Measurements from ENCODE around the gene SCP2. TPM values are rescaled to one million over a fixed set of nuclear protein-coding genes. Genes with fewer than 3 reads are reported as not detected.

The SCP2 gene
- total RNA-seq, 4 donors from 2014 or later = 97.8 to 194 (median 118) TPM

DNA sequence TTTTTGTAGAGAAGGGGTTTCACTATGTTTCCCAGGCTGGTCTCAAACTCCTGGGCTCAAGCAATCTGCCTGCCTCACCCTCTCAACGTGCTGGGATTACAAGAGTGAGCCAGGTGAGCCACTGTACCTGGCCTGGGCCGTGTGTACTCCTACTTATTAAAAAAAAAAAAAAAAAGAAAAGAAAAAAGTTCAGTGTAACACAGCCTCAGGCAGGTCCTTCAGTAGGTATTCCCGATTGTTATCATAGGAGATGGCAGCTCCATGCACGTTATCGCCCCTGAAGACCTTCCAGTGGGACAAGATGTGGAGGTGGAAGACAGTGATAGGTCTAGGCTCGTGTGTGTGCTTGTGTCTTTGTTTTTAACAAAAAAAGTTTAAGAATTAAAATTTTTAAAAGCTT is 8.9 kb upstream of the SCP2 start:
- DNase-seq = no peak
- Histone ChIP-seq H3K27me3 (no peaks in the 10 kb centered on the region), H3K36me3 (peaks cover 0 to 23% (median 0%) of the 10 kb centered on the region in 3 donors), H3K4me3 (no peak overlapping the region), H3K9me3 (no peaks in the 10 kb centered on the region), H3K4me1 (peaks cover 6 to 87% (median 16%) of the 10 kb centered on the region in 3 donors), H3K27ac (peak overlapping the region in 2 of 4 donors; percentile 91 to 93)
- WGBS, 2 donors = 40 to 61% methylated on average over 5 to 6 of the region's 6 CpGs
- TF ChIP-seq, protein P1, sequence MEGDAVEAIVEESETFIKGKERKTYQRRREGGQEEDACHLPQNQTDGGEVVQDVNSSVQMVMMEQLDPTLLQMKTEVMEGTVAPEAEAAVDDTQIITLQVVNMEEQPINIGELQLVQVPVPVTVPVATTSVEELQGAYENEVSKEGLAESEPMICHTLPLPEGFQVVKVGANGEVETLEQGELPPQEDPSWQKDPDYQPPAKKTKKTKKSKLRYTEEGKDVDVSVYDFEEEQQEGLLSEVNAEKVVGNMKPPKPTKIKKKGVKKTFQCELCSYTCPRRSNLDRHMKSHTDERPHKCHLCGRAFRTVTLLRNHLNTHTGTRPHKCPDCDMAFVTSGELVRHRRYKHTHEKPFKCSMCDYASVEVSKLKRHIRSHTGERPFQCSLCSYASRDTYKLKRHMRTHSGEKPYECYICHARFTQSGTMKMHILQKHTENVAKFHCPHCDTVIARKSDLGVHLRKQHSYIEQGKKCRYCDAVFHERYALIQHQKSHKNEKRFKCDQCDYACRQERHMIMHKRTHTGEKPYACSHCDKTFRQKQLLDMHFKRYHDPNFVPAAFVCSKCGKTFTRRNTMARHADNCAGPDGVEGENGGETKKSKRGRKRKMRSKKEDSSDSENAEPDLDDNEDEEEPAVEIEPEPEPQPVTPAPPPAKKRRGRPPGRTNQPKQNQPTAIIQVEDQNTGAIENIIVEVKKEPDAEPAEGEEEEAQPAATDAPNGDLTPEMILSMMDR (IDR thresholded peaks at IDR 0.05) = no peak
- intact Hi-C loops (cut with DNase I) = no loop called here

DNA sequence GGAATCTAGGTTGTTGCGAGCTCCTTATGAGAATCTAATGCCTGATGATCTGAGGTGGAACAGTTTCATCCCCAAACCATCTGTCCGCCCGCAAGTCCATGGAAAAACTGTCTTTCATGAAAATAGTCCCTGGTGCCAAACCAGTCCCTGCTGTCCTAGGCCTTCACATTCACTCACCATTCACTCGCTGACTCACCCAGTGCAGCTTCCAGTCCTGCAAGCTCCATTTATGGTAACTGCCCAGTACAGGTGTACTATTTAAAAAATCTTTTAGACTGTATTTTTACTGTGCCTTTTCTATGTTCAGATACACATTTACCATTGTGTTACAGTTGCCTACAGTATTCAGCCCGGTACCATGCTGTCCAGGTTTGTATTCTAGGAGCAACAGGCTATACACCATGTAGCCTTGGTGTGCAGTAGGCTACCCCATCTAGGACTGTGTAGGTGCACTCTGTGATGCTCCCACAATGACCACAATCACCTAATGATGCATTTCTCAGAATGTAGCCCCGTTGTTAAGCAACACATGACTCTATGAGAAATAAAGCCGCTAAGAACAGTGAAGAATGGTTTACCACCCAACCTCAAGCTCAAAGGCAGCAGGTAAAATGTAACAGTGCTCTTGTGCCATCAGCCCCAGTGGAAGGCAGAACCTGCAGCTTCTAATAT is 7.9 kb upstream of the SCP2 start:
- peaks cover 0 to 14% (median 0%) of the 10 kb centered on the region in 3 donors for H3K36me3 ChIP-seq
- no peak for TF ChIP-seq POLR2A (IDR thresholded peaks at IDR 0.05)
- TF ChIP-seq, protein P1 (IDR thresholded peaks at IDR 0.05) = no peak
- H3K9me3 ChIP-seq = no peaks in the 10 kb centered on the region
- no peak for DNase-seq
- peak overlapping the region; percentile 36 to 93 (median 69) for H3K27ac ChIP-seq
- WGBS, 2 donors = 85 to 87% methylated on average over 7 of the region's 7 CpGs
- H3K4me1 ChIP-seq = peaks cover 6 to 77% (median 16%) of the 10 kb centered on the region in 3 donors
- H3K27me3 ChIP-seq = no peaks in the 10 kb centered on the region
- H3K4me3 ChIP-seq = no peak overlapping the region
- intact Hi-C loops (cut with DNase I) = no loop called here

DNA sequence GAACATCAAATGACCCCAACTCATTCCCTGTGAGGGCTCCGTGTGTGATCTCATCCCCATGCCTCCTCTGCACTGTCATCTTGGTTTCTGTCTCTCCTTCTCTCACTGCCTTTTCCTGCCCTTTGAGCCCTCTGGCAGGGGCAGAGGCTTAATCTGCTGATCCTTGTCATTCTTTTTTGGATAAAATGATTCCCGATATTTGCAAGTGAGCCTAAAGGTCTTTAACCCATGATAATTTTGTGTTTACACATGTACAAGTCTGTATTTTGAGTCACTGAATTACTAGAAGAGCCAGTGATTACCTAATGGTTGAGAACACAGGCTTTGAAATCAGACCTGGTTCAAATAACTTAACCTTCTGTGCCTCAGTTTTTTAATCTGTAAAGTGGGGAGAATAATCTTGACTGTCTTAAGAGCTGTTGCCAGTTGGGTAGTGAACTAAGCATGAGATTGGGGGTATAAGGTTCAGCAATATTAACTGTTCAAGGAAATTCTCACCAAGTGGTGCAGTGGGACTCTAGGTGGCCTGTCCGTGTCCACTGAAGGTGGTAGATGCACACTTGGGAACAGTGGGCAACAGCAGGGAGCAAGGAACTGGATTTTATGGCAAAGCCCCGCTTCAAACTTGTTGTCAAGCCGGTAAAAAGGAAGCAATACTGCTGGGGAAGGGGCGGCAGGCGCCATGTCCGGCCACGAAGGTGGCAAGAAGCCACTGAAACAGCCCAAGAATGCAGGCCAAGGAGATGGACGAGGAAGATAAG is 7.2 kb upstream of the SCP2 start:
- Histone ChIP-seq H3K36me3 (peaks cover 0 to 8% (median 0%) of the 10 kb centered on the region in 3 donors), H3K4me3 (peak overlapping the region in 3 of 4 donors; percentile 82 to 94 (median 87)), H3K27ac (peak overlapping the region; percentile 42 to 93 (median 69)), H3K9me3 (no peaks in the 10 kb centered on the region), H3K27me3 (no peaks in the 10 kb centered on the region), H3K4me1 (peaks cover 6 to 70% (median 16%) of the 10 kb centered on the region in 3 donors)
- TF ChIP-seq, protein P1 (IDR thresholded peaks at IDR 0.05) = no peak
- TF ChIP-seq POLR2A (IDR thresholded peaks at IDR 0.05) = no peak
- WGBS, 2 donors = 77 to 86% methylated on average over 9 of the region's 10 CpGs
- DNase-seq = no peak
- intact Hi-C loops (cut with DNase I) = no loop called here

DNA sequence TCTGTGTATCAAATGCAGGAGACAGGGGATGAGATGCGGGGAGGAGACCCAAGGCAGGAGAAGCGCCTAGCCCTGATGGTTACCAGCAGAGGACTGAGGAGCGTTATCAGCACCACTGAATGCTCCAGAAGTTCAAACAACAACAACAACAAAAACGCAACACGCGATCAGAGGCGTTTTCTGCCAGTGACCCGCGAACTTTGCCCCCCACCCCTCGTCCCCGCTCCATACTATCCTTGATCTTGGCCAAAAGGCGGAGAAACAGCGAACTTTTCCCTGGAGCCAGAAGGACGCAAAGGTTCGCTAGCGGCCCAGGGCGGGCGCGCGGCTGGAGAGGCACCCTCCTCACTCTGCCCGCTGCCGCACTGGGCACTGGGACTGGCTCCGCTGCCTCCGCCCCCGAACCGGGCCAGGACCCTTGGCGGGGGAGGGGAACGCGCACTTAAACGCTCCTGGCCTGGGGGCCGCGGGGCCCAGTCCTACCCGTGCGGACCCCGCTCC is 6.2 kb upstream of the SCP2 start:
- H3K36me3 ChIP-seq = no peaks in the 10 kb centered on the region
- intact Hi-C loops (cut with DNase I) = no loop called here
- H3K27me3 ChIP-seq = no peaks in the 10 kb centered on the region
- peak overlapping the region; percentile 76 to 94 (median 84) for H3K4me3 ChIP-seq
- peaks cover 6 to 62% (median 16%) of the 10 kb centered on the region in 3 donors for H3K4me1 ChIP-seq
- WGBS, 2 donors = 14 to 54% methylated on average over 13 to 23 of the region's 35 CpGs
- no peak for DNase-seq
- TF ChIP-seq, protein P1 (IDR thresholded peaks at IDR 0.05) = no peak
- TF ChIP-seq POLR2A (IDR thresholded peaks at IDR 0.05) = no peak
- no peaks in the 10 kb centered on the region for H3K9me3 ChIP-seq
- H3K27ac ChIP-seq = peak overlapping the region; percentile 88 to 93 (median 92)

DNA sequence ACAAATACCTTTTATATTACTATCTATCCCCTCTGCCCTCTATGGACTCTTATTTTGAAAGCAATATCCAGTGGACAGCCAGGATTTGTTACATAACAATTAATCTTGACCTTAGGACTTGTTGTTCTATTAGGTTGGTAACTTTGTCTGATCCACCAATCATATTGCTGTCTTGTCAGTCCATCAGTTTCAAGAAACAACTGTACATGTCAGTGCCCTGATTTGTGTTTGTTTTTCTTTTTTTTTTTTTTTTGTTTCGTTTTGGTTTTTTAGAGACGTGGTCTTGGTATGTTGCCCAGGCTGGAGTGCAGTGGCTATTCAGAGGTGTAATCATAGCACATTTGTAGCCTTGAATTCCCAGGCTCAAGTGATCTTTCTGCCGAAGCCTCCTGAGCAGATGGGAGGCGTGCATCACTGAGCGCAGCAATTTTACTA is 1.5 kb upstream of the SCP2 start:
- Histone ChIP-seq H3K9me3 (no peaks in the 10 kb centered on the region), H3K27ac (no peak overlapping the region), H3K36me3 (no peaks in the 10 kb centered on the region), H3K4me1 (peaks cover 8 to 44% (median 13%) of the 10 kb centered on the region in 3 donors), H3K4me3 (peak overlapping the region in 1 of 4 donors; percentile 16), H3K27me3 (no peaks in the 10 kb centered on the region)
- intact Hi-C loops (cut with DNase I) = no loop called here
- no peak for DNase-seq
- TF ChIP-seq, protein P1 (IDR thresholded peaks at IDR 0.05) = no peak
- no peak for TF ChIP-seq POLR2A (IDR thresholded peaks at IDR 0.05)
- 60 to 61% methylated on average over 5 of the region's 5 CpGs for WGBS, 2 donors

Data from esophagus squamous epithelium (tissue), 5 donors.